Measurements from ENCODE around the gene SPATS2. TPM values are rescaled to one million over a fixed set of nuclear protein-coding genes. Genes with fewer than 3 reads are reported as not detected.

SPATS2 gene
- total and polyA plus RNA-seq, 2 of the 4 experiments (the other 2 are of a cell fraction), result 50.6 to 63.3 TPM

DNA sequence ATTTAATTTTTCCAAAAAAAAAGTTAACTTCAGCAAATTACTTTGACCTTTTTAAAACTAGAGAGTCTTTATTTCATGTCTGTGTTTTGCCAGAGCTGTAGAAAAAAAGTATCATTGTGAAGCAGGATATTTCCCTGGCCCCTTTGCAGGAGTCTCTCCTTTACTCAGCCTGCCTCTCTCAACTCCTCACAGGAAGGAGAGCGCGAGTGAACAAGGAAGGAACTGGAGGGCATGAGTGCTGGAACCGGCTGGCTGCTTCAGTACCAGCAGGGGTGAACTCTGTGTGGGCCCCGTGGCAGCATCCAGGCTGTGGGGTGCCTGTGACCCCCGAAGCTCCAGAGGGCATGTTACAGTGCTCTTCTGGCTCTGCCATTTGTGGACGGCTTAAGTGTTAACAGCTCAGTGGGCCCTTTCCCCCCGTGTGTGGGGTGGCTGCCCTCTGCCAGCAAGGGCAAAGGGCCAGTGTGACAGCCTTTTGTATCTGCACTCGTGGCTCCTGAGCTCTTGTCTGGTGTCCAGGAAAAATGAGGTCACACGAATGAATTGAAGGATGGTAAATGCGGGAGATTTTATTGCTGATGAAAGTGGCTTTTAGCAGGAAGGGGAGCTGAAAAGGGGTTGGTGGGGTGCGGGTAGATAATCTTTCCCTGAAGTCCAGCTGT lies 95.0 kb downstream of the SPATS2 start:
- intact Hi-C loops (cut with micrococcal nuclease) (no loop called here), in situ Hi-C loops (cut with MboI; ENCODE audit: low sequenced_read_pairs) (no loop called here), dilution Hi-C loops (cut with HindIII; ENCODE audit: low sequenced_read_pairs, unreplicated experiment) (no loop called here)
- Histone ChIP-seq H2BK20ac (ENCODE audit: low read depth, low read length) (no peak overlapping the region), H4K20me1 (ENCODE audit: insufficient read depth, low read length) (no peaks in the 10 kb centered on the region; the same call in 1 of the 2 replicates), H2AFZ (replicated peaks; ENCODE audit: low read length, poor library complexity) (no peak overlapping the region), H3K4me1 (ENCODE audit: control insufficient read depth, insufficient read depth, low read length) (no peaks in the 10 kb centered on the region), H3K79me1 (ENCODE audit: low read depth in 1 of 2, low read length in 2 of 2) (peaks cover 12 to 37% of the 10 kb centered on the region in 2 experiments), H2BK120ac (ENCODE audit: low read depth, low read length) (no peak overlapping the region), H3K9me1 (ENCODE audit: insufficient read depth, low read length) (no peaks in the 10 kb centered on the region), H3K4me3 (ENCODE audit: insufficient read depth, low read depth, low read length) (no peak overlapping the region), H4K91ac (ENCODE audit: insufficient read depth, low read depth, low read length) (no peak overlapping the region), H4K5ac (ENCODE audit: low read depth, low read length) (no peak overlapping the region), H3K14ac (replicated peaks; ENCODE audit: low read depth, low read length) (no peak overlapping the region), H2AK5ac (ENCODE audit: low read depth, low read length) (no peak overlapping the region), H3K56ac (ENCODE audit: extremely low read depth, insufficient read depth, low read length) (no peak overlapping the region), H3K18ac (ENCODE audit: low read depth, low read length) (no peak overlapping the region), H4K8ac (ENCODE audit: low read depth in 2 of 2, low read length in 2 of 2) (no peak overlapping the region), H3K36me3 (ENCODE audit: control insufficient read depth, insufficient read depth, low read length) (peaks cover 3% of the 10 kb centered on the region; the same call in 1 of the 2 replicates), H3K4ac (ENCODE audit: low read depth, low read length) (no peak overlapping the region), H2BK15ac (ENCODE audit: low read depth, low read length) (no peak overlapping the region), H3K9me3 (ENCODE audit: control insufficient read depth, insufficient read depth, low read length) (no peaks in the 10 kb centered on the region), H2AK9ac (replicated peaks; ENCODE audit: low read depth, low read length, poor library complexity) (no peak overlapping the region), H3K27ac (ENCODE audit: insufficient read depth, low read length) (no peak overlapping the region), H3K23ac (ENCODE audit: low read depth, low read length) (no peak overlapping the region), H2BK5ac (ENCODE audit: low read depth, low read length, poor library complexity, severe bottlenecking) (no peak overlapping the region), H3K9ac (ENCODE audit: low read depth, low read length) (no peak overlapping the region), H3K4me2 (ENCODE audit: low read depth, low read length) (no peak overlapping the region), H3K27me3 (ENCODE audit: control insufficient read depth, insufficient read depth, low read length) (no peaks in the 10 kb centered on the region)
- ATAC-seq (ENCODE audit: low read depth) (no peak), DNase-seq (no peak)
- POLR2A ChIA-PET (ENCODE audit: unreplicated experiment), result no interaction called here
- BruUV-seq (replicated peaks), result no TSS peak
- CTCF ChIA-PET, result interaction anchor here (0.8 to 1.7 kb wide), 2 partner anchors 24 to 38 kb away, joined by 4 to 5 read pairs; no protein-coding TSS in a partner anchor
- WGBS, 2 experiments (ENCODE audit: extremely low coverage in 2 of 2, insufficient read length in 1 of 2), result 70% methylated on average over 5 of the region's 11 CpGs; no CpG with 5 or more reads in 1 of the 2 experiments
- no peak for TF ChIP-seq RFX5 (IDR thresholded peaks at IDR 0.05; ENCODE audit: low read depth, low read length)
- no peak for TF ChIP-seq MAFK (IDR thresholded peaks at IDR 0.05; ENCODE audit: low read depth, low read length)
- TF ChIP-seq POLR2A (IDR thresholded peaks at IDR 0.05; ENCODE audit: low read depth, low read length), result no peak
- no peak for TF ChIP-seq SMC3 (IDR thresholded peaks at IDR 0.05; ENCODE audit: low read depth, low read length)
- no peak for TF ChIP-seq CHD1 (IDR thresholded peaks at IDR 0.05; ENCODE audit: low read depth, low read length)

Measured in IMR-90 (cell line).